Spleen (tissue), 7 donors: ENCODE results near the gene GRB10.
"Not testable (repeated sequence)": the region's sequence is repeated elsewhere in the genome, so short reads cannot be mapped to it uniquely, and the experiment has no call there.

Experiments
- POLR2A ChIP-seq, 3 donors: fragments of 450-650 bp; IDR thresholded peaks; one replicate each; pipeline ENCODE4 v1.5.1; 2017; ENCODE audit warnings: antibody characterized with exemption in 3 of 3, mild to moderate bottlenecking in 1 of 3
- TF ChIP-seq, protein P1 (sequence below), 11 experiments: fragments of 200-600 bp in 7 of 11; fragments of 450-650 bp in 4 of 11; sonication (generic) in 4 of 11; IDR thresholded peaks in 8 of 11; conservative IDR thresholded peaks in 3 of 11; 1 replicate in 7 of 11; 2 replicates in 4 of 11; pipeline versions ENCODE4 v1.4.0 to v1.8.0; 2016 to 2021; ENCODE audit warnings: antibody characterized with exemption in 11 of 11, inconsistent platforms in 4 of 11, mild to moderate bottlenecking in 1 of 11
- donor health status: DM: no; HTN: no; CAD: no; lungs with moderate emphysema.
- donor health status: DM: no; HTN: no; CAD: no.
- donor health status: DM: no; HTN: no; CAD: no.

DNA sequence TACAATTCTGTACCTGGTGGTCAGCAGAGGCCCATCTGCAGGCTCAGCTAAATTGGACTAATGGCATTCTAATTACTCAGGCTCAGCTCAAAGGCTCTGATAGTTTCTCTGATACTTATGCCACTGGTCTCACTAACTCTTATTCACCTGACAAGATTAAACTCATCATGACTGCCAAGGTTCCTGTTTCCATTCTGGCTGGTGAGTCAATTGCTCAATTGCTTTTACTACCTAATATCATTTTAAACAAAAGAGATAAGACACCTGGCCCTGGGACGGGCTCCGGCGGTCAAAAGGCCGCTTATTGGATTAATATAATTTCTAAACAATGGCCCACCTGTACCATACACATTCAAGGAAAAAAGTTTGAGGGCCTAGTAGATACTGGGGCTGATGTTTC lies 204.6 kb downstream of the GRB10 start:
- TF ChIP-seq, protein P1, sequence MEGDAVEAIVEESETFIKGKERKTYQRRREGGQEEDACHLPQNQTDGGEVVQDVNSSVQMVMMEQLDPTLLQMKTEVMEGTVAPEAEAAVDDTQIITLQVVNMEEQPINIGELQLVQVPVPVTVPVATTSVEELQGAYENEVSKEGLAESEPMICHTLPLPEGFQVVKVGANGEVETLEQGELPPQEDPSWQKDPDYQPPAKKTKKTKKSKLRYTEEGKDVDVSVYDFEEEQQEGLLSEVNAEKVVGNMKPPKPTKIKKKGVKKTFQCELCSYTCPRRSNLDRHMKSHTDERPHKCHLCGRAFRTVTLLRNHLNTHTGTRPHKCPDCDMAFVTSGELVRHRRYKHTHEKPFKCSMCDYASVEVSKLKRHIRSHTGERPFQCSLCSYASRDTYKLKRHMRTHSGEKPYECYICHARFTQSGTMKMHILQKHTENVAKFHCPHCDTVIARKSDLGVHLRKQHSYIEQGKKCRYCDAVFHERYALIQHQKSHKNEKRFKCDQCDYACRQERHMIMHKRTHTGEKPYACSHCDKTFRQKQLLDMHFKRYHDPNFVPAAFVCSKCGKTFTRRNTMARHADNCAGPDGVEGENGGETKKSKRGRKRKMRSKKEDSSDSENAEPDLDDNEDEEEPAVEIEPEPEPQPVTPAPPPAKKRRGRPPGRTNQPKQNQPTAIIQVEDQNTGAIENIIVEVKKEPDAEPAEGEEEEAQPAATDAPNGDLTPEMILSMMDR (IDR thresholded peaks at IDR 0.05 in 8 of 11, conservative IDR thresholded peaks at IDR 0.05 in 3 of 11), result not testable (repeated sequence)
- not testable (repeated sequence) for TF ChIP-seq POLR2A (IDR thresholded peaks at IDR 0.05)
